HepG2 (cell line): ENCODE data around the gene SIVA1. TPM values are rescaled to one million over a fixed set of nuclear protein-coding genes. Genes with fewer than 3 reads are reported as not detected.

Source experiments
- ATAC-seq: fragments of 200-7000 bp; cut with Tn5 transposase; 3 replicates; pipeline ENCODE4 v1.9.1; 2020; ENCODE audit warnings: mild to moderate bottlenecking, moderate library complexity
- BruUV-seq: library from RNA; stranded (reverse); fragments of 400-500 nt; replicated peaks from 2 replicates; lab custom pipeline; 2021; lab: Mats Ljungman, UMichigan
- CTCF ChIA-PET: fragments of 300-600 bp; formaldehyde crosslinking; extraction: SDS; loops from one replicate; lab custom pipeline; 2021; ENCODE audit warnings: low total read pairs, inconsistent platforms, low intra/inter-chr PET ratio; lab: Yijun Ruan, JAX
- POLR2A ChIA-PET: fragments of 350-600 bp; sonication (Branson Sonifier 250); formaldehyde crosslinking; loops from one replicate; lab custom pipeline; 2020; ENCODE audit warnings: antibody characterized with exemption, inconsistent platforms; lab: Yijun Ruan, JAX
- DNase-seq: peaks from one replicate; pipeline ENCODE4 v3.0.0-alpha.2; 2015; ENCODE audit warnings: low spot score
- FAIRE-seq: peaks from 3 replicates; lab custom pipeline; 2011; peaks lifted over from hg19 to GRCh38; lab: Jason Lieb, UNC
- H2AFZ ChIP-seq: one replicate; pipeline ENCODE4 v1.6.1; 2011; ENCODE audit warnings: low read length, inconsistent platforms
- H3K27ac ChIP-seq: fragments of 300-600 bp; 3 replicates; pipeline ENCODE4 v1.8.0; 2011; ENCODE audit warnings: mixed run types, mild to moderate bottlenecking, mixed read lengths, low read length, inconsistent platforms; ENCODE audit not compliant: insufficient read depth; ENCODE audit errors: extremely low read length
- H3K27me3 ChIP-seq, 2 experiments: fragments of 200-600 bp in 1 of 2; 2 replicates in 1 of 2; 3 replicates in 1 of 2; pipeline versions ENCODE4 v1.6.0 to v1.8.0; 2011; ENCODE audit warnings: low read length in 2 of 2, mild to moderate bottlenecking in 2 of 2, moderate library complexity in 2 of 2, inconsistent platforms in 1 of 2; ENCODE audit not compliant: insufficient read depth in 2 of 2, control insufficient read depth in 1 of 2
- H3K36me3 ChIP-seq, 2 experiments: fragments of 200-600 bp in 1 of 2; replicated peaks in 1 of 2; 2 replicates in 1 of 2; 3 replicates in 1 of 2; pipeline versions ENCODE4 v1.5.1 to v1.8.0; 2011; ENCODE audit warnings: low read length in 2 of 2, inconsistent platforms in 1 of 2; ENCODE audit not compliant: insufficient read depth in 2 of 2, control insufficient read depth in 1 of 2
- H3K4me1 ChIP-seq: 2 replicates; pipeline ENCODE4 v1.5.1; 2012; ENCODE audit warnings: low read length, inconsistent platforms; ENCODE audit not compliant: insufficient read depth
- H3K4me2 ChIP-seq: 2 replicates; pipeline ENCODE4 v1.6.0; 2011; ENCODE audit warnings: low read depth, low read length, inconsistent platforms
- H3K4me3 ChIP-seq, 3 experiments: fragments of 200-600 bp in 1 of 3; sonication (generic), shearing (Covaris generic) in 1 of 3; replicated peaks in 1 of 3; 2 replicates each; pipeline ENCODE4 v1.5.1; 2011 to 2016; ENCODE audit warnings: low read length in 3 of 3, inconsistent platforms in 2 of 3, low read depth in 2 of 3, mild to moderate bottlenecking in 2 of 3, control low read depth in 1 of 3, mixed read lengths in 1 of 3; ENCODE audit not compliant: insufficient read depth in 1 of 3
- H3K79me2 ChIP-seq: one replicate; pipeline ENCODE4 v1.6.1; 2011; ENCODE audit warnings: low read length, inconsistent platforms; ENCODE audit not compliant: insufficient read depth
- H3K9ac ChIP-seq: 2 replicates; pipeline ENCODE4 v1.6.0; 2011; ENCODE audit warnings: mild to moderate bottlenecking, low read depth, low read length, inconsistent platforms; ENCODE audit not compliant: insufficient read depth
- H3K9me3 ChIP-seq: 2 replicates; pipeline ENCODE4 v1.5.1; 2012; ENCODE audit warnings: mild to moderate bottlenecking, low read length
- H4K20me1 ChIP-seq: 2 replicates; pipeline ENCODE4 v1.6.0; 2011; ENCODE audit warnings: inconsistent platforms, mild to moderate bottlenecking, low read length, moderate library complexity; ENCODE audit not compliant: insufficient read depth
- AGO2 ChIP-seq: fragments of 200-400 bp; formaldehyde crosslinking; optimal IDR thresholded peaks from 2 replicates; pipeline ENCODE3; 2017; ENCODE audit warnings: mild to moderate bottlenecking, low read depth, low read length, moderate library complexity
- HOMEZ ChIP-seq: IDR thresholded peaks from 2 replicates; pipeline ENCODE4 v1.6.1; 2016; ENCODE audit warnings: low read depth
- JUND ChIP-seq: sonication (generic); formaldehyde crosslinking; IDR thresholded peaks from 2 replicates; pipeline ENCODE4 v1.8.0; 2022; ENCODE audit warnings: mild to moderate bottlenecking, missing genetic modification reagents
- MXI1 ChIP-seq: IDR thresholded peaks from 3 replicates; pipeline ENCODE4 v1.6.1; 2012; ENCODE audit warnings: low read depth, low read length, inconsistent platforms, borderline replicate concordance
- PCBP1 ChIP-seq: fragments of 200-400 bp; formaldehyde crosslinking; IDR thresholded peaks from 2 replicates; pipeline ENCODE4 v1.6.1; 2017; ENCODE audit warnings: mild to moderate bottlenecking, low read depth, low read length, borderline replicate concordance
- RBFOX2 ChIP-seq: fragments of 200-400 bp; formaldehyde crosslinking; IDR thresholded peaks from 2 replicates; pipeline ENCODE4 v1.6.1; 2017; ENCODE audit warnings: low read depth, mild to moderate bottlenecking, low read length
- ZNF510 ChIP-seq: sonication (generic); formaldehyde crosslinking; IDR thresholded peaks from 2 replicates; pipeline ENCODE4 v1.4.0; 2020; ENCODE audit warnings: low read depth, mild to moderate bottlenecking, missing genetic modification reagents
- ZNF614 ChIP-seq: IDR thresholded peaks from 2 replicates; pipeline ENCODE4 v1.6.1; 2018; ENCODE audit warnings: missing biosample characterization, missing genetic modification reagents, inconsistent platforms, borderline replicate concordance
- WGBS: methylation state at CpG from one replicate; pipeline ENCODE4 v1.1.6; 2017; ENCODE audit warnings: low lambda C conversion rate; 5-methylcytosine and 5-hydroxymethylcytosine counted together
- in situ Hi-C: cut with HindIII; loops from 2 replicates; pipeline ENCODE4 v1.10.0; 2017; ENCODE audit warnings: low pct_unique_long_range_greater_than_20kb; ENCODE audit not compliant: extremely low pct_ligation_motif_present
- intact Hi-C: fragments of 100-400 bp; cut with micrococcal nuclease; formaldehyde crosslinking; loops from one replicate; pipeline ENCODE4 v1.10.0; 2022; ENCODE audit not compliant: unreplicated experiment
- polyA plus RNA-seq, 8 experiments: library from polyadenylated mRNA; depleted of rRNA in 3 of 8; stranded (reverse) in 7 of 8; unstranded in 1 of 8; fragments of >200 nt; fragmentation: Illumina TruSeq in 4 of 8; extraction: Trizol in 4 of 8; gene quantifications; 2 replicates each; pipeline versions ENCODE4 v1.2.1 to v1.2.3, GENCODE V29; 2011 to 2016; ENCODE audit warnings: low read depth in 4 of 8, missing spikeins in 1 of 8, mixed read lengths in 1 of 8; ENCODE audit not compliant: insufficient read depth in 1 of 8
- total RNA-seq, 5 experiments: library from RNA; depleted of rRNA; stranded (reverse); fragments of >200 nt; fragmentation: Illumina TruSeq; extraction: Trizol; gene quantifications; 2 replicates each; pipeline ENCODE4 v1.2.3, GENCODE V29; 2016; ENCODE audit warnings: low read depth in 1 of 5

The SIVA1 gene
- total and polyA plus RNA-seq, 2 of the 13 experiments (the other 11 are each of a cell fraction or from before 2014, with no cell fraction given) = 123 to 186 TPM

- H3K4me2 ChIP-seq = no peak overlapping the region
- no peak overlapping the region for H2AFZ ChIP-seq
- H3K4me3 ChIP-seq = no peak overlapping the region
- ATAC-seq = no peak
- no peak overlapping the region for H3K9ac ChIP-seq
- no peaks in the 10 kb centered on the region for H3K27me3 ChIP-seq
- ChIA-PET CTCF (no interaction called here), POLR2A (interaction anchor here (1.2 kb wide), 1 partner anchor 26 kb away, joined by 3 read pairs; no protein-coding TSS in a partner anchor)
- no peaks in the 10 kb centered on the region for H3K79me2 ChIP-seq
- WGBS = 93% methylated on average over 11 of the region's 28 CpGs
- H4K20me1 ChIP-seq = no peaks in the 10 kb centered on the region
- TF ChIP-seq ZNF614 = no peak
- TF ChIP-seq JUND (CRISPR knock-in tag) = no peak
- TF ChIP-seq HOMEZ = no peak
- TF ChIP-seq AGO2 = peak; percentile 66
- no peak for TF ChIP-seq MXI1
- TF ChIP-seq ZNF510 (CRISPR knock-in tag) = no peak
- 0 out of 2 replicates have a peak, but pooled peaks have one; percentile 35 for TF ChIP-seq PCBP1
- TF ChIP-seq RBFOX2 = 0 out of 2 replicates have a peak, but pooled peaks have one; percentile 23
- BruUV-seq = no TSS peak
- DNase-seq = no peak
- in situ Hi-C loops = loop anchor here (5.0 kb wide), 1 partner anchor 55 kb away; no protein-coding TSS in a partner anchor
- H3K36me3 ChIP-seq = peaks cover 17 to 31% of the 10 kb centered on the region in 2 experiments; a peak in 3 of 5 replicates
- FAIRE-seq = no peak
- no peaks in the 10 kb centered on the region for H3K4me1 ChIP-seq
- no peaks in the 10 kb centered on the region for H3K9me3 ChIP-seq
- no peak overlapping the region for H3K27ac ChIP-seq
- intact Hi-C loops = no loop called here
Measured at GRCh38 chr14:104706733-104707607, 46.0 kb upstream of the SIVA1 start.
